Immature natural killer cell (primary cell): ENCODE results near the gene ZNF80. TPM values are rescaled to one million over a fixed set of nuclear protein-coding genes. Genes with fewer than 3 reads are reported as not detected.

Source experiments
- polyA plus RNA-seq, 3 donors: library from polyadenylated mRNA; unstranded; fragments of 300-500 nt; fragmentation: Illumina TruSeq; gene quantifications; one replicate each; pipeline ENCODE4 v1.2.3, GENCODE V29; 2021

Gene ZNF80
- polyA plus RNA-seq, 3 donors from 2014 or later: 0.81 to 2.0 (median 1.7) TPM

Other genes starting within 250 kb of the ZNF80 start
- 1 to 10 TPM in 1 of 3 donors, under 1 TPM in 1, not detected in 1; 0.67 to 2.9 TPM for gene CCDC191, start 181.1 kb downstream of the ZNF80 start, polyA plus RNA-seq
- 10 to 100 TPM in 2 of 3 donors, 1 to 10 TPM in 1; 2.5 to 12.3 (median 12.0) TPM for gene QTRT2, start 180.8 kb downstream of the ZNF80 start, polyA plus RNA-seq
- under 1 TPM in 1 of 3 donors, not detected in 2; 0.20 TPM for gene DRD3, start 58.5 kb downstream of the ZNF80 start, polyA plus RNA-seq
- gene TIGIT, start 56.5 kb upstream of the ZNF80 start, polyA plus RNA-seq: 10 to 100 TPM; 58.7 to 89.9 (median 87.3) TPM